ENCODE data around the gene MAP2K6. TPM values are rescaled to one million over a fixed set of nuclear protein-coding genes. Genes with fewer than 3 reads are reported as not detected.

MAP2K6 gene
- total RNA-seq, 1 donor from 2014 or later, result 4.7 TPM

GRCh38 chr17:69427486-69428197, 13.1 kb downstream of the MAP2K6 start:
- intact Hi-C loops (cut with DNase I), result no loop called here
- ATAC-seq, result no peak

DNA sequence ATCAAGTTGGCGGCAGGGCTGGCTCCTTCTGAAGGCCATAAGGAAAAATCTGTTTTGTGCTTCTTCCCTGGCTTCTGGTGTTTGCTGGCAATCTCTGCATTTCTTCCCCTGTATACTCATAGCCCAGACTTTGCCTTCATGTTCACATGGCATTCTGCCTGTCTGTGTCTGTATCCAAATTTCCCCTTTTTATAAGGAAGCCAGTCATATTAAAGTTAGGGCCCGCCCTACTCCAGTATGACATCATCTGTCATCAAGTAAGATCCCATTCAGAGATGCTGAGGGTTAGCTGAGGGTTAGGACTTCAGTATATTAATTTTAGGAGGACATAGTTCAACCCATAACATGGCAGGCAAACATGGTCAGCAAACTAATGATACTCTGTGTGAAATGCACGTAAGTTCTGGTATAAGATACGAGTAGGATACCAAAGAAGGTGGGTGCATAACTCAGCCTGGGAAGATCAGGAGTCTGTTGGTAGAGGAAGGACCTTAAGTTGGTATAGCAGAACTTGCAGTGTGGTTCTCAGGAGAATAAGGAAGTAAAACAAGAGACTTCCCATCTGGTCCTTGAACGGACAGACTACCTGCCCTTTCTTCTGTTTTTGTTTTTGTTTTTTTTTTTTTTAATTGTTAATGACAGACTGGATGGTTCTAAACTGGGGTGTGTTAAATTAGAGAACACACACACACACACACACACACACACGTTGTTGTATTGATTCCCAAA, 13.9 kb downstream of the MAP2K6 start:
- no peaks in the 10 kb centered on the region for H3K36me3 ChIP-seq
- TF ChIP-seq CTCF (IDR thresholded peaks at IDR 0.05), result no peak
- no peak overlapping the region for H3K27ac ChIP-seq
- intact Hi-C loops (cut with DNase I), result no loop called here
- H3K27me3 ChIP-seq, result no peaks in the 10 kb centered on the region
- H3K4me3 ChIP-seq, result no peak overlapping the region
- H3K9me3 ChIP-seq, result no peaks in the 10 kb centered on the region
- H3K4me1 ChIP-seq, result no peaks in the 10 kb centered on the region
- no peak for DNase-seq
- ATAC-seq, result peak; percentile 86

More at GRCh38 chr17:69427486-69428197, 13.1 kb downstream of the MAP2K6 start:
- Histone ChIP-seq H3K36me3 (no peaks in the 10 kb centered on the region), H3K9me3 (no peaks in the 10 kb centered on the region), H3K27me3 (no peaks in the 10 kb centered on the region), H3K4me3 (no peak overlapping the region), H3K4me1 (no peaks in the 10 kb centered on the region), H3K27ac (no peak overlapping the region)
- DNase-seq, result no peak
- no peak for TF ChIP-seq CTCF (IDR thresholded peaks at IDR 0.05)

GRCh38 chr17:69430488-69430887, 16.0 kb downstream of the MAP2K6 start:
- Histone ChIP-seq H3K27me3 (no peaks in the 10 kb centered on the region), H3K36me3 (no peaks in the 10 kb centered on the region), H3K27ac (no peak overlapping the region), H3K9me3 (no peaks in the 10 kb centered on the region), H3K4me1 (no peaks in the 10 kb centered on the region), H3K4me3 (no peak overlapping the region)
- DNase-seq, result no peak
- ATAC-seq, result no peak
- intact Hi-C loops (cut with DNase I), result no loop called here
- TF ChIP-seq CTCF (IDR thresholded peaks at IDR 0.05), result no peak

- TF ChIP-seq CTCF (IDR thresholded peaks at IDR 0.05), result no peak
- Histone ChIP-seq H3K27me3 (no peaks in the 10 kb centered on the region), H3K9me3 (no peaks in the 10 kb centered on the region), H3K4me1 (no peaks in the 10 kb centered on the region), H3K27ac (no peak overlapping the region), H3K36me3 (no peaks in the 10 kb centered on the region), H3K4me3 (no peak overlapping the region)
- ATAC-seq (no peak), DNase-seq (no peak)
- intact Hi-C loops (cut with DNase I), result no loop called here
Observed at GRCh38 chr17:69431835-69432234, 17.3 kb downstream of the MAP2K6 start.

GRCh38 chr17:69433093-69433492, 18.6 kb downstream of the MAP2K6 start:
- no peaks in the 10 kb centered on the region for H3K4me1 ChIP-seq
- no peak for DNase-seq
- TF ChIP-seq CTCF (IDR thresholded peaks at IDR 0.05), result no peak
- H3K27ac ChIP-seq, result no peak overlapping the region
- H3K36me3 ChIP-seq, result no peaks in the 10 kb centered on the region
- intact Hi-C loops (cut with DNase I), result no loop called here
- H3K9me3 ChIP-seq, result no peaks in the 10 kb centered on the region
- no peak for ATAC-seq
- no peak overlapping the region for H3K4me3 ChIP-seq
- no peaks in the 10 kb centered on the region for H3K27me3 ChIP-seq

Data from upper lobe of right lung (tissue), 1 donor.